HG03460 (cell line): ENCODE results near the gene SLFNL1.

Source experiments
- ATAC-seq: cut with Tn5 transposase; IDR thresholded peaks from one replicate; pipeline ENCODE4 v1.9.1; 2021; ENCODE audit not compliant: unreplicated experiment

The SLFNL1 gene

GRCh38 chr1:41021526-41022308 is at the start of gene SLFNL1:
TSS of gene SLFNL1 (minus strand) at chr1:41021725. CDS start at chr1:41020660, 1,065 bp downstream.
- no peak for ATAC-seq

GRCh38 chr1:41056907-41057306 is 35.4 kb upstream of the SLFNL1 start:
- ATAC-seq: no peak

- no peak for ATAC-seq
Observed at GRCh38 chr1:41053316-41053715, 31.8 kb upstream of the SLFNL1 start.

GRCh38 chr1:41051022-41051421 is 29.5 kb upstream of the SLFNL1 start:
- no peak for ATAC-seq

GRCh38 chr1:41048540-41048939 is 27.0 kb upstream of the SLFNL1 start:
- no peak for ATAC-seq

GRCh38 chr1:41046347-41046775 is 24.8 kb upstream of the SLFNL1 start:
- no peak for ATAC-seq

- no peak for ATAC-seq
Observed at GRCh38 chr1:41045740-41046139, 24.2 kb upstream of the SLFNL1 start.

GRCh38 chr1:41044187-41044586 is 22.7 kb upstream of the SLFNL1 start:
- ATAC-seq: no peak

GRCh38 chr1:41041614-41042270 is 20.2 kb upstream of the SLFNL1 start:
- no peak for ATAC-seq

GRCh38 chr1:41038110-41038509 is 16.6 kb upstream of the SLFNL1 start:
- no peak for ATAC-seq

GRCh38 chr1:41037116-41037903 is 15.8 kb upstream of the SLFNL1 start:
- no peak for ATAC-seq

GRCh38 chr1:41033272-41033671 is 11.7 kb upstream of the SLFNL1 start:
- no peak for ATAC-seq

- ATAC-seq: no peak
Observed at GRCh38 chr1:41032147-41032546, 10.6 kb upstream of the SLFNL1 start.

- ATAC-seq: no peak
Observed at GRCh38 chr1:41030872-41031616, 9.5 kb upstream of the SLFNL1 start.

- ATAC-seq: no peak
Observed at GRCh38 chr1:41028034-41028642, 6.6 kb upstream of the SLFNL1 start.

GRCh38 chr1:41025979-41026819 is 4.7 kb upstream of the SLFNL1 start:
- ATAC-seq: no peak

- no peak for ATAC-seq
Observed at GRCh38 chr1:41024953-41025352, 3.4 kb upstream of the SLFNL1 start.

- no peak for ATAC-seq
Observed at GRCh38 chr1:41023279-41023990, 1.9 kb upstream of the SLFNL1 start.

- ATAC-seq: no peak
Observed at GRCh38 chr1:41022424-41022823, 899 bp upstream of the SLFNL1 start.
